GM12872 (cell line): Measurements from ENCODE around the gene OLFM3.

Experiments
- CTCF ChIP-seq: IDR thresholded peaks from 3 replicates; pipeline ENCODE4 v1.5.1; 2011; ENCODE audit warnings: low read depth, mild to moderate bottlenecking, low read length, moderate library complexity; ENCODE audit not compliant: insufficient read depth

The OLFM3 gene

GRCh38 chr1:101971304-101971703, 25.4 kb downstream of the OLFM3 start:
- no peak for TF ChIP-seq CTCF

GRCh38 chr1:101967871-101968270, 28.9 kb downstream of the OLFM3 start:
- TF ChIP-seq CTCF, result no peak

- no peak for TF ChIP-seq CTCF
Observed at GRCh38 chr1:101965341-101965740, 31.4 kb downstream of the OLFM3 start.

GRCh38 chr1:101964708-101965107, 32.0 kb downstream of the OLFM3 start:
- TF ChIP-seq CTCF, result no peak

GRCh38 chr1:101960142-101960541, 36.6 kb downstream of the OLFM3 start:
- TF ChIP-seq CTCF, result no peak

GRCh38 chr1:101959456-101959855, 37.3 kb downstream of the OLFM3 start:
- TF ChIP-seq CTCF, result no peak

- TF ChIP-seq CTCF, result no peak
Observed at GRCh38 chr1:101957771-101958170, 39.0 kb downstream of the OLFM3 start.

- TF ChIP-seq CTCF, result no peak
Observed at GRCh38 chr1:101953623-101954022, 43.1 kb downstream of the OLFM3 start.
